HepG2 (cell line): Measurements from ENCODE around the gene MMP19. TPM values are rescaled to one million over a fixed set of nuclear protein-coding genes. Genes with fewer than 3 reads are reported as not detected.

Source experiments
- ARNT2 ChIP-seq: sonication (generic); formaldehyde crosslinking; IDR thresholded peaks from 2 replicates; pipeline ENCODE4 v1.8.0; 2022; ENCODE audit warnings: mild to moderate bottlenecking, low read depth, missing genetic modification reagents, moderate library complexity
- CC2D1A ChIP-seq: sonication (generic); formaldehyde crosslinking; IDR thresholded peaks from 2 replicates; pipeline ENCODE4 v1.8.1; 2023; ENCODE audit warnings: mild to moderate bottlenecking, missing genetic modification reagents
- FOXP1 ChIP-seq, 2 experiments: fragments of 450-650 bp in 1 of 2; IDR thresholded peaks; 2 replicates each; pipeline ENCODE4 v1.6.1; 2017 to 2018; ENCODE audit warnings: antibody characterized with exemption in 1 of 2
- GABPA ChIP-seq, 2 experiments: IDR thresholded peaks; 2 replicates each; pipeline ENCODE4 v1.6.1; 2011 to 2016; ENCODE audit warnings: low read depth in 2 of 2, low read length in 1 of 2, missing biosample characterization in 1 of 2, missing genetic modification characterization in 1 of 2
- JUN ChIP-seq: sonication (generic); formaldehyde crosslinking; IDR thresholded peaks from 2 replicates; pipeline ENCODE4 v1.4.0; 2020; ENCODE audit warnings: mild to moderate bottlenecking, missing genetic modification reagents
- KLF12 ChIP-seq: sonication (generic); formaldehyde crosslinking; IDR thresholded peaks from 2 replicates; pipeline ENCODE4 v1.4.0; 2020; ENCODE audit warnings: missing genetic modification reagents, borderline replicate concordance
- KLF9 ChIP-seq: IDR thresholded peaks from 2 replicates; pipeline ENCODE4 v1.6.1; 2016; ENCODE audit warnings: low read depth
- PHF21A ChIP-seq: sonication (generic); formaldehyde crosslinking; IDR thresholded peaks from 2 replicates; pipeline ENCODE4 v1.5.0; 2020; ENCODE audit warnings: mild to moderate bottlenecking, missing genetic modification reagents
- POLR2AphosphoS5 ChIP-seq: IDR thresholded peaks from 2 replicates; pipeline ENCODE4 v1.6.1; 2012; ENCODE audit warnings: low read depth, low read length
- RFX5 ChIP-seq: IDR thresholded peaks from 2 replicates; pipeline ENCODE4 v1.6.1; 2011; ENCODE audit warnings: low read depth, low read length, improper control_type of control experiment
- SAFB2 ChIP-seq: sonication (generic); formaldehyde crosslinking; IDR thresholded peaks from 2 replicates; pipeline ENCODE4 v1.5.1; 2020; ENCODE audit warnings: missing genetic modification reagents, low read depth, mild to moderate bottlenecking, borderline replicate concordance
- SOX13 ChIP-seq, 3 experiments: fragments of 450-650 bp in 1 of 3; sonication (generic) in 1 of 3; formaldehyde crosslinking in 1 of 3; IDR thresholded peaks in 2 of 3; conservative IDR thresholded peaks in 1 of 3; 2 replicates each; pipeline versions ENCODE4 v1.5.0 to v1.6.1; 2016 to 2020; ENCODE audit warnings: antibody characterized with exemption in 1 of 3, mild to moderate bottlenecking in 1 of 3, missing compliant biosample characterization in 1 of 3, missing genetic modification reagents in 1 of 3, moderate library complexity in 1 of 3
- TBX2 ChIP-seq: sonication (generic); formaldehyde crosslinking; IDR thresholded peaks from 2 replicates; pipeline ENCODE4 v1.5.0; 2020; ENCODE audit warnings: missing genetic modification reagents, mild to moderate bottlenecking, borderline replicate concordance
- ZBTB7A ChIP-seq: sonication (generic); formaldehyde crosslinking; IDR thresholded peaks from 2 replicates; pipeline ENCODE4 v1.8.0; 2022; ENCODE audit warnings: mild to moderate bottlenecking, missing genetic modification reagents
- ZFP37 ChIP-seq: sonication (generic); formaldehyde crosslinking; IDR thresholded peaks from 2 replicates; pipeline ENCODE4 v1.4.0; 2020; ENCODE audit warnings: missing genetic modification reagents, borderline replicate concordance
- ZFX ChIP-seq: sonication (generic); formaldehyde crosslinking; IDR thresholded peaks from 2 replicates; pipeline ENCODE4 v1.4.0; 2020; ENCODE audit warnings: mild to moderate bottlenecking, low read depth, missing genetic modification reagents, moderate library complexity
- ZNF101 ChIP-seq: sonication (generic); formaldehyde crosslinking; IDR thresholded peaks from 2 replicates; pipeline ENCODE4 v1.4.0; 2020; ENCODE audit warnings: mild to moderate bottlenecking, low read depth, missing genetic modification reagents, borderline replicate concordance
- ZNF343 ChIP-seq: sonication (generic); formaldehyde crosslinking; IDR thresholded peaks from 2 replicates; pipeline ENCODE4 v1.4.0; 2020; ENCODE audit warnings: mild to moderate bottlenecking, missing genetic modification reagents
- ZNF431 ChIP-seq: sonication (generic); formaldehyde crosslinking; IDR thresholded peaks from 2 replicates; pipeline ENCODE4 v1.9.0; 2022; ENCODE audit warnings: missing genetic modification reagents, low read depth, mild to moderate bottlenecking, borderline replicate concordance
- ZNF572 ChIP-seq: sonication (generic); formaldehyde crosslinking; IDR thresholded peaks from 2 replicates; pipeline ENCODE4 v1.5.1; 2020; ENCODE audit warnings: mild to moderate bottlenecking, missing genetic modification reagents
- ZNF615 ChIP-seq: sonication (generic); formaldehyde crosslinking; IDR thresholded peaks from 2 replicates; pipeline ENCODE4 v1.5.0; 2020; ENCODE audit warnings: mild to moderate bottlenecking, missing genetic modification reagents, borderline replicate concordance
- ZNF670 ChIP-seq: sonication (generic); formaldehyde crosslinking; IDR thresholded peaks from 2 replicates; pipeline ENCODE4 v1.8.0; 2022; ENCODE audit warnings: mild to moderate bottlenecking, missing genetic modification reagents, borderline replicate concordance
- ZNF792 ChIP-seq: IDR thresholded peaks from 2 replicates; pipeline ENCODE4 v1.6.1; 2016
- polyA plus RNA-seq, 8 experiments: library from polyadenylated mRNA; depleted of rRNA in 3 of 8; stranded (reverse) in 7 of 8; unstranded in 1 of 8; fragments of >200 nt; fragmentation: Illumina TruSeq in 4 of 8; extraction: Trizol in 4 of 8; gene quantifications; 2 replicates each; pipeline versions ENCODE4 v1.2.1 to v1.2.3, GENCODE V29; 2011 to 2016; ENCODE audit warnings: low read depth in 4 of 8, missing spikeins in 1 of 8, mixed read lengths in 1 of 8; ENCODE audit not compliant: insufficient read depth in 1 of 8
- total RNA-seq, 5 experiments: library from RNA; depleted of rRNA; stranded (reverse); fragments of >200 nt; fragmentation: Illumina TruSeq; extraction: Trizol; gene quantifications; 2 replicates each; pipeline ENCODE4 v1.2.3, GENCODE V29; 2016; ENCODE audit warnings: low read depth in 1 of 5
- TF ChIP-seq, protein P1 (sequence below): sonication (generic); formaldehyde crosslinking; IDR thresholded peaks from 2 replicates; pipeline ENCODE4 v1.8.0; 2022; ENCODE audit warnings: mild to moderate bottlenecking, missing genetic modification reagents, borderline replicate concordance
- TF ChIP-seq, protein P2 (sequence below): IDR thresholded peaks from 2 replicates; pipeline ENCODE4 v1.6.1; 2016; ENCODE audit warnings: low read depth
- TF ChIP-seq, protein P3 (sequence below): sonication (generic); formaldehyde crosslinking; IDR thresholded peaks from 2 replicates; pipeline ENCODE4 v1.8.1; 2022; ENCODE audit warnings: mild to moderate bottlenecking, missing genetic modification reagents

The MMP19 gene
- total and polyA plus RNA-seq, 2 of the 13 experiments (the other 11 are each of a cell fraction or from before 2014, with no cell fraction given), result 0.07 to 0.08 TPM

DNA sequence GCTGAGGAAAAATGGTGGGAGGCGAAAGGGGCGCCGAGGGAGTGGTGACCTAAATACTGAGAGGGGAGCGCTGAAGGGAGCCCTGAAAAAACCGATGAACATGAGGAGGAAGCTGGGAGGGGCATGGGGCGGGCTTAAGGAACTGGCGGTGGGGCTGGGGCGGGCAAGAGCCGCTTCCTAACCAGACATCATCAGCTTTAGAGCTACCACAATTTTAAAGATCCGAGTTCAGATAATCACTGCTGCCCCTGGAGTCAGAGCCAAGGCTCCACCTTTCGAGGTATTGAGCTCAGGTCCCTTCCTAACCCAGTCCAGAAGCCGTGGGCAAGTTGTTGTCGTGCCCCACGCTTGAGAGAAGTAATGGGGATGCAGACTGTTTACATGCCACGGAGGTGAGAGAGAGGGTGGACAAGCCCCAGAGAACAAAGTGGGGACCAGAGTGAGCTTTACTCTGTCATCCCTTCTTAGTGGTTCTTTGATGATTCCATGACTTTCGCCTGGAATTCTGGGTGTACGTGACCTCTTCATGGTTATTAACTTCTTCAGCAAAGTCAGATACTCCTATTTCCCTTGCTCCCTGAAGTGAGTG lies 24.5 kb downstream of the MMP19 start (continued):
- TF ChIP-seq POLR2AphosphoS5, result peak; percentile 12; the same call in 1 of the 2 replicates
- no peak for TF ChIP-seq ZBTB7A (CRISPR knock-in tag)
- TF ChIP-seq ZNF670 (CRISPR knock-in tag), result peak; percentile 74; the same call in 1 of the 2 replicates
- no peak for TF ChIP-seq KLF12
- TF ChIP-seq, protein P1, sequence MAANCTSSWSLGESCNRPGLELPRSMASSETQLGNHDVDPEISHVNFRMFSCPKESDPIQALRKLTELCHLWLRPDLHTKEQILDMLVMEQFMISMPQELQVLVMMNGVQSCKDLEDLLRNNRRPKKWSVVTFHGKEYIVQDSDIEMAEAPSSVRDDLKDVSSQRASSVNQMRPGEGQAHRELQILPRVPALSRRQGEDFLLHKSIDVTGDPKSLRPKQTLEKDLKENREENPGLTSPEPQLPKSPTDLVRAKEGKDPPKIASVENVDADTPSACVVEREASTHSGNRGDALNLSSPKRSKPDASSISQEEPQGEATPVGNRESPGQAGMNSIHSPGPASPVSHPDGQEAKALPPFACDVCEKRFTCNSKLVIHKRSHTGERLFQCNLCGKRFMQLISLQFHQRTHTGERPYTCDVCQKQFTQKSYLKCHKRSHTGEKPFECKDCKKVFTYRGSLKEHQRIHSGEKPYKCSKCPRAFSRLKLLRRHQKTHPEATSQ (CRISPR knock-in tag), result no peak
- TF ChIP-seq PHF21A (CRISPR knock-in tag), result peak; percentile 14; the same call in 1 of the 2 replicates
- TF ChIP-seq KLF9, result no peak
- TF ChIP-seq TBX2 (CRISPR knock-in tag), result no peak
- TF ChIP-seq SAFB2 (CRISPR knock-in tag), result 0 out of 2 replicates have a peak, but pooled peaks have one; percentile 23
- no peak for TF ChIP-seq ZNF572 (CRISPR knock-in tag)
- no peak for TF ChIP-seq ZNF792
- 0 out of 2 replicates have a peak, but pooled peaks have one; percentile 7 for TF ChIP-seq ZNF431 (CRISPR knock-in tag)
- 0 out of 2 replicates have a peak, but pooled peaks have one; percentile 40 for TF ChIP-seq ZNF343 (CRISPR knock-in tag)
- TF ChIP-seq, protein P2, sequence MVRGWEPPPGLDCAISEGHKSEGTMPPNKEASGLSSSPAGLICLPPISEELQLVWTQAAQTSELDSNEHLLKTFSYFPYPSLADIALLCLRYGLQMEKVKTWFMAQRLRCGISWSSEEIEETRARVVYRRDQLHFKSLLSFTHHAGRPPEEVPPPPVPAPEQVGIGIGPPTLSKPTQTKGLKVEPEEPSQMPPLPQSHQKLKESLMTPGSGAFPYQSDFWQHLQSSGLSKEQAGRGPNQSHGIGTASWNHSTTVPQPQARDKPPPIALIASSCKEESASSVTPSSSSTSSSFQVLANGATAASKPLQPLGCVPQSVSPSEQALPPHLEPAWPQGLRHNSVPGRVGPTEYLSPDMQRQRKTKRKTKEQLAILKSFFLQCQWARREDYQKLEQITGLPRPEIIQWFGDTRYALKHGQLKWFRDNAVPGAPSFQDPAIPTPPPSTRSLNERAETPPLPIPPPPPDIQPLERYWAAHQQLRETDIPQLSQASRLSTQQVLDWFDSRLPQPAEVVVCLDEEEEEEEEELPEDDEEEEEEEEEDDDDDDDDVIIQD (CRISPR knock-in tag), result no peak
- TF ChIP-seq GABPA (IDR thresholded peaks at IDR 0.05; ENCODE audit: low read depth, low read length), result no peak
- peak; percentile 10; the same call in 1 of the 2 replicates for TF ChIP-seq GABPA (CRISPR knock-in tag; IDR thresholded peaks at IDR 0.05; ENCODE audit: low read depth)
- TF ChIP-seq ARNT2, result no peak
- TF ChIP-seq ZFP37 (CRISPR knock-in tag), result no peak
- TF ChIP-seq, protein P3, sequence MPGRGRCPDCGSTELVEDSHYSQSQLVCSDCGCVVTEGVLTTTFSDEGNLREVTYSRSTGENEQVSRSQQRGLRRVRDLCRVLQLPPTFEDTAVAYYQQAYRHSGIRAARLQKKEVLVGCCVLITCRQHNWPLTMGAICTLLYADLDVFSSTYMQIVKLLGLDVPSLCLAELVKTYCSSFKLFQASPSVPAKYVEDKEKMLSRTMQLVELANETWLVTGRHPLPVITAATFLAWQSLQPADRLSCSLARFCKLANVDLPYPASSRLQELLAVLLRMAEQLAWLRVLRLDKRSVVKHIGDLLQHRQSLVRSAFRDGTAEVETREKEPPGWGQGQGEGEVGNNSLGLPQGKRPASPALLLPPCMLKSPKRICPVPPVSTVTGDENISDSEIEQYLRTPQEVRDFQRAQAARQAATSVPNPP, result no peak
- TF ChIP-seq FOXP1 (IDR thresholded peaks at IDR 0.05), result no peak
- TF ChIP-seq FOXP1 (CRISPR knock-in tag; IDR thresholded peaks at IDR 0.05), result no peak
- no peak for TF ChIP-seq RFX5
- TF ChIP-seq ZNF101, result no peak
- TF ChIP-seq SOX13 (IDR thresholded peaks at IDR 0.05), result no peak
- no peak for TF ChIP-seq SOX13 (CRISPR knock-in tag; conservative IDR thresholded peaks at IDR 0.05 in 1 of 2, IDR thresholded peaks at IDR 0.05 in 1 of 2)
- no peak for TF ChIP-seq ZFX (CRISPR knock-in tag)
- TF ChIP-seq ZNF615, result no peak
- TF ChIP-seq JUN (CRISPR knock-in tag), result no peak
- no peak for TF ChIP-seq CC2D1A (CRISPR knock-in tag)
